Measurements from ENCODE around the gene ARHGAP15. TPM values are rescaled to one million over a fixed set of nuclear protein-coding genes. Genes with fewer than 3 reads are reported as not detected.

The ARHGAP15 gene
- total RNA-seq, 1 experiment from 2014 or later, result 0.41 TPM

- H3K4me1 ChIP-seq (ENCODE audit: control insufficient read depth, insufficient read depth, low read length), result no peaks in the 10 kb centered on the region
- POLR2A ChIA-PET, result no interaction called here
- H3K27me3 ChIP-seq (ENCODE audit: control insufficient read depth, insufficient read depth, low read length), result no peaks in the 10 kb centered on the region
- in situ Hi-C loops (cut with HindIII; ENCODE audit: low pct_unique_long_range_greater_than_20kb, low sequenced_read_pairs) (no loop called here), intact Hi-C loops (cut with micrococcal nuclease; ENCODE audit: unreplicated experiment) (no loop called here)
- no peak overlapping the region for H3K27ac ChIP-seq (ENCODE audit: low read length)
- CTCF ChIA-PET, result interaction anchor here (0.6 kb wide), 1 partner anchor 856 kb away, joined by 11 read pairs; no protein-coding TSS in a partner anchor
- TF ChIP-seq REST (IDR thresholded peaks at IDR 0.05; ENCODE audit: insufficient read depth in 1 of 2, low read depth in 2 of 2, low read length in 1 of 2) (no peak), TCF7L2 (IDR thresholded peaks at IDR 0.05; ENCODE audit: low read depth, low read length) (no peak), SIN3A (IDR thresholded peaks at IDR 0.05; ENCODE audit: borderline replicate concordance, insufficient read depth, low read depth, low read length) (no peak), POLR2AphosphoS5 (IDR thresholded peaks at IDR 0.05; ENCODE audit: low read depth, low read length) (no peak)
- TF ChIP-seq, protein P1, sequence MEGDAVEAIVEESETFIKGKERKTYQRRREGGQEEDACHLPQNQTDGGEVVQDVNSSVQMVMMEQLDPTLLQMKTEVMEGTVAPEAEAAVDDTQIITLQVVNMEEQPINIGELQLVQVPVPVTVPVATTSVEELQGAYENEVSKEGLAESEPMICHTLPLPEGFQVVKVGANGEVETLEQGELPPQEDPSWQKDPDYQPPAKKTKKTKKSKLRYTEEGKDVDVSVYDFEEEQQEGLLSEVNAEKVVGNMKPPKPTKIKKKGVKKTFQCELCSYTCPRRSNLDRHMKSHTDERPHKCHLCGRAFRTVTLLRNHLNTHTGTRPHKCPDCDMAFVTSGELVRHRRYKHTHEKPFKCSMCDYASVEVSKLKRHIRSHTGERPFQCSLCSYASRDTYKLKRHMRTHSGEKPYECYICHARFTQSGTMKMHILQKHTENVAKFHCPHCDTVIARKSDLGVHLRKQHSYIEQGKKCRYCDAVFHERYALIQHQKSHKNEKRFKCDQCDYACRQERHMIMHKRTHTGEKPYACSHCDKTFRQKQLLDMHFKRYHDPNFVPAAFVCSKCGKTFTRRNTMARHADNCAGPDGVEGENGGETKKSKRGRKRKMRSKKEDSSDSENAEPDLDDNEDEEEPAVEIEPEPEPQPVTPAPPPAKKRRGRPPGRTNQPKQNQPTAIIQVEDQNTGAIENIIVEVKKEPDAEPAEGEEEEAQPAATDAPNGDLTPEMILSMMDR (IDR thresholded peaks at IDR 0.05), result no peak
- no peaks in the 10 kb centered on the region for H3K36me3 ChIP-seq (ENCODE audit: control insufficient read depth, insufficient read depth, low read length)
- H3K9me3 ChIP-seq (ENCODE audit: control insufficient read depth, insufficient read depth, low read depth, low read length), result no peaks in the 10 kb centered on the region
- DNase-seq (ENCODE audit: low read depth, low spot score) (no peak), ATAC-seq (no peak)
- BruUV-seq (replicated peaks), result no TSS peak
- no peak overlapping the region for H3K4me3 ChIP-seq (ENCODE audit: low read depth in 2 of 2, low read length in 2 of 2)
Measured at GRCh38 chr2:143480086-143480485, 350.9 kb downstream of the ARHGAP15 start.

DNA sequence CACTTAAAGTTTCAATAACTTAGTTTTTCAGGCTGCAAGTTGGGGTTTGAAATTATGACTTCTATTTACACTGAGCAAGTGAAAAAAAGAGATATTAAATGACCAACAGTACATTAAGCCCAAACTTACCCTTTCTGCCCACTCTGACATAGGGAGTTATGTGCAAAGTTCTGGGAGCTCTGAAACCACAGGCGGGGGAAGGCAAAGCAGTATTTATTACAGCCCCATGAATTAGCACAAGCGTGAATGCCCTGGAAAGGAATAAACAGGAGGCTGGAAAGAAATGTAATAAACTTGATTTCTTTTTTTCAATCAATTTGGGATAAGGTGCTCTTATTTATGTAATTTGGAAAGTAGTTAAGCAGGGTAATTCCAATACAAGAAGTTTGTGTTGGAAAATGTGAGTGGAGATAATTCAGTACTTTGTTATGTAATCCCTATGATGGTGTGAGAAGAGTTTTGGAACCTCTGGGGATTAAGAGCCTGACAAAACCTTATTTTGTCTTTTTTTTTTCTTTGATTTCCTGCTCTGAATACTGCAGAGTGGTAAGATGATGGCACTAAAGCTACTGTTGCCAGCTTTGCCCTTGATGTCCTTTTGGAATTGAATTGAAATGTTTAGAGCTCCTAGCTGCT is 351.5 kb downstream of the ARHGAP15 start:
- no peak overlapping the region for H3K4me3 ChIP-seq (ENCODE audit: low read depth in 2 of 2, low read length in 2 of 2)
- H3K4me1 ChIP-seq (ENCODE audit: control insufficient read depth, insufficient read depth, low read length), result no peaks in the 10 kb centered on the region
- BruUV-seq (replicated peaks), result no TSS peak
- H3K27me3 ChIP-seq (ENCODE audit: control insufficient read depth, insufficient read depth, low read length), result no peaks in the 10 kb centered on the region
- POLR2A ChIA-PET, result no interaction called here
- DNase-seq (ENCODE audit: low read depth, low spot score) (no peak), ATAC-seq (no peak)
- intact Hi-C loops (cut with micrococcal nuclease; ENCODE audit: unreplicated experiment) (no loop called here), in situ Hi-C loops (cut with HindIII; ENCODE audit: low pct_unique_long_range_greater_than_20kb, low sequenced_read_pairs) (no loop called here)
- CTCF ChIA-PET, result no interaction called here
- H3K27ac ChIP-seq (ENCODE audit: low read length), result no peak overlapping the region
- no peaks in the 10 kb centered on the region for H3K9me3 ChIP-seq (ENCODE audit: control insufficient read depth, insufficient read depth, low read depth, low read length)
- no peaks in the 10 kb centered on the region for H3K36me3 ChIP-seq (ENCODE audit: control insufficient read depth, insufficient read depth, low read length)
- TF ChIP-seq, protein P1 (IDR thresholded peaks at IDR 0.05), result no peak
- TF ChIP-seq POLR2AphosphoS5 (IDR thresholded peaks at IDR 0.05; ENCODE audit: low read depth, low read length) (no peak), SIN3A (IDR thresholded peaks at IDR 0.05; ENCODE audit: borderline replicate concordance, insufficient read depth, low read depth, low read length) (no peak), REST (IDR thresholded peaks at IDR 0.05; ENCODE audit: insufficient read depth in 1 of 2, low read depth in 2 of 2, low read length in 1 of 2) (no peak), TCF7L2 (IDR thresholded peaks at IDR 0.05; ENCODE audit: low read depth, low read length) (no peak)
